HL-60 (cell line): ENCODE measurements around the gene SNTG2.

Experiments
- DNase-seq, 2 experiments: peaks; one replicate each; pipeline ENCODE4 v3.0.0-alpha.2; 2010 to 2020; ENCODE audit warnings: low read depth in 1 of 2, low spot score in 1 of 2
- H3K27ac ChIP-seq: fragments of 250-450 bp; sonication (Bioruptor Pico); replicated peaks from 2 replicates; pipeline ENCODE4 v1.5.1; 2020; ENCODE audit warnings: mild to moderate bottlenecking, moderate library complexity
- H3K27me3 ChIP-seq: fragments of 250-450 bp; sonication (Bioruptor Pico); 2 replicates; pipeline ENCODE4 v1.5.1; 2021; ENCODE audit warnings: mild to moderate bottlenecking, moderate library complexity; ENCODE audit not compliant: insufficient read depth, poor library complexity, severe bottlenecking
- H3K4me3 ChIP-seq: replicated peaks from 2 replicates; pipeline ENCODE4 v1.5.1; 2011; ENCODE audit warnings: mild to moderate bottlenecking, control low read depth, low read length; ENCODE audit not compliant: insufficient read depth
- GABPA ChIP-seq: IDR thresholded peaks from 2 replicates; pipeline ENCODE4 v1.6.1; 2012; ENCODE audit warnings: low read depth
- POLR2AphosphoS5 ChIP-seq: IDR thresholded peaks from 2 replicates; pipeline ENCODE4 v1.6.1; 2012; ENCODE audit warnings: low read depth
- SPI1 ChIP-seq: IDR thresholded peaks from 2 replicates; pipeline ENCODE4 v1.6.1; 2012; ENCODE audit warnings: low read depth, mild to moderate bottlenecking, borderline replicate concordance
- TF ChIP-seq, protein P1 (sequence below): IDR thresholded peaks from one replicate; pipeline ENCODE4 v1.5.1; 2011; ENCODE audit warnings: low read length, control low read depth, inconsistent platforms; ENCODE audit not compliant: insufficient read depth
- TF ChIP-seq, protein P2 (sequence below): IDR thresholded peaks from 2 replicates; pipeline ENCODE4 v1.6.1; 2012; ENCODE audit warnings: low read depth; ENCODE audit not compliant: insufficient replicate concordance

SNTG2 gene

DNA sequence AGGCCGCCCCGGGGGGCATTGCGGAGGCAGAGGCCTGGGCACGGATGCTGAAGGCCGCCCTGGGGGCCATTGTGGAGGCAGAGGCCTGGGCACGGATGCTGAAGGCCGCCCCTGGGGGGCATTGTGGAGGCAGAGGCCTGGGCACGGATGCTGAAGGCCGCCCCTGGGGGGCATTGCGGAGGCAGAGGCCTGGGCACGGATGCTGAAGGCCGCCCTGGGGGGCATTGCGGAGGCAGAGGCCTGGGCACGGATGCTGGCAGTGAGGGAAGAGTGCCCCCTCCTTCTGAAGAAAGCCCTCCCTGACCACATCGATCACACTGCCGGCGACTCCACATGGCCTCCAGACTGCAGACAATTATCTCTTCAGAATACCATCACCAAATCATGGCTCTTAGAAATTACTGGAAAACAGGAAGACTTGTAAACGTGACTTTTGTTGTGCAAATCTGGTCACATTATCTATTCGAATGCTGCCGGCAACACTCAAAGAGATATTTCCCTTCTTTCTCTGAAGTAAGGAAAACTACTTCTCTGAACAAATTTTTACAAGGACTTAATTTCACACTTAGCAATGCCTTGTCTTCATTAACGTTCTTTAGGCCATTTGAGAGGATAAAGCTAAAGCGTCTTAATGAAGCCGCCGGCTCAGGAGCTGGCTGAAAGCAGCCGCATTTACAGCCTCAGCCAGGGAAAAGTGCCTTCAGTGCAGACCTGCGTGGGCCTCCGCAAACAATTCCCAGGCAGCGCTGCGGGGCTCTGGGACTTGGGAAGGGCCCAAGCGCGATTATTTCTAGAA lies 18.1 kb upstream of the SNTG2 start:
- Histone ChIP-seq H3K27me3 (no peaks in the 10 kb centered on the region), H3K4me3 (no peak overlapping the region), H3K27ac (no peak overlapping the region)
- no peak for DNase-seq
- no peak for TF ChIP-seq GABPA
- TF ChIP-seq, protein P1, sequence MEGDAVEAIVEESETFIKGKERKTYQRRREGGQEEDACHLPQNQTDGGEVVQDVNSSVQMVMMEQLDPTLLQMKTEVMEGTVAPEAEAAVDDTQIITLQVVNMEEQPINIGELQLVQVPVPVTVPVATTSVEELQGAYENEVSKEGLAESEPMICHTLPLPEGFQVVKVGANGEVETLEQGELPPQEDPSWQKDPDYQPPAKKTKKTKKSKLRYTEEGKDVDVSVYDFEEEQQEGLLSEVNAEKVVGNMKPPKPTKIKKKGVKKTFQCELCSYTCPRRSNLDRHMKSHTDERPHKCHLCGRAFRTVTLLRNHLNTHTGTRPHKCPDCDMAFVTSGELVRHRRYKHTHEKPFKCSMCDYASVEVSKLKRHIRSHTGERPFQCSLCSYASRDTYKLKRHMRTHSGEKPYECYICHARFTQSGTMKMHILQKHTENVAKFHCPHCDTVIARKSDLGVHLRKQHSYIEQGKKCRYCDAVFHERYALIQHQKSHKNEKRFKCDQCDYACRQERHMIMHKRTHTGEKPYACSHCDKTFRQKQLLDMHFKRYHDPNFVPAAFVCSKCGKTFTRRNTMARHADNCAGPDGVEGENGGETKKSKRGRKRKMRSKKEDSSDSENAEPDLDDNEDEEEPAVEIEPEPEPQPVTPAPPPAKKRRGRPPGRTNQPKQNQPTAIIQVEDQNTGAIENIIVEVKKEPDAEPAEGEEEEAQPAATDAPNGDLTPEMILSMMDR: no peak
- TF ChIP-seq, protein P2, sequence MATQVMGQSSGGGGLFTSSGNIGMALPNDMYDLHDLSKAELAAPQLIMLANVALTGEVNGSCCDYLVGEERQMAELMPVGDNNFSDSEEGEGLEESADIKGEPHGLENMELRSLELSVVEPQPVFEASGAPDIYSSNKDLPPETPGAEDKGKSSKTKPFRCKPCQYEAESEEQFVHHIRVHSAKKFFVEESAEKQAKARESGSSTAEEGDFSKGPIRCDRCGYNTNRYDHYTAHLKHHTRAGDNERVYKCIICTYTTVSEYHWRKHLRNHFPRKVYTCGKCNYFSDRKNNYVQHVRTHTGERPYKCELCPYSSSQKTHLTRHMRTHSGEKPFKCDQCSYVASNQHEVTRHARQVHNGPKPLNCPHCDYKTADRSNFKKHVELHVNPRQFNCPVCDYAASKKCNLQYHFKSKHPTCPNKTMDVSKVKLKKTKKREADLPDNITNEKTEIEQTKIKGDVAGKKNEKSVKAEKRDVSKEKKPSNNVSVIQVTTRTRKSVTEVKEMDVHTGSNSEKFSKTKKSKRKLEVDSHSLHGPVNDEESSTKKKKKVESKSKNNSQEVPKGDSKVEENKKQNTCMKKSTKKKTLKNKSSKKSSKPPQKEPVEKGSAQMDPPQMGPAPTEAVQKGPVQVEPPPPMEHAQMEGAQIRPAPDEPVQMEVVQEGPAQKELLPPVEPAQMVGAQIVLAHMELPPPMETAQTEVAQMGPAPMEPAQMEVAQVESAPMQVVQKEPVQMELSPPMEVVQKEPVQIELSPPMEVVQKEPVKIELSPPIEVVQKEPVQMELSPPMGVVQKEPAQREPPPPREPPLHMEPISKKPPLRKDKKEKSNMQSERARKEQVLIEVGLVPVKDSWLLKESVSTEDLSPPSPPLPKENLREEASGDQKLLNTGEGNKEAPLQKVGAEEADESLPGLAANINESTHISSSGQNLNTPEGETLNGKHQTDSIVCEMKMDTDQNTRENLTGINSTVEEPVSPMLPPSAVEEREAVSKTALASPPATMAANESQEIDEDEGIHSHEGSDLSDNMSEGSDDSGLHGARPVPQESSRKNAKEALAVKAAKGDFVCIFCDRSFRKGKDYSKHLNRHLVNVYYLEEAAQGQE: no peak
- TF ChIP-seq POLR2AphosphoS5: no peak
- TF ChIP-seq SPI1: no peak

DNA sequence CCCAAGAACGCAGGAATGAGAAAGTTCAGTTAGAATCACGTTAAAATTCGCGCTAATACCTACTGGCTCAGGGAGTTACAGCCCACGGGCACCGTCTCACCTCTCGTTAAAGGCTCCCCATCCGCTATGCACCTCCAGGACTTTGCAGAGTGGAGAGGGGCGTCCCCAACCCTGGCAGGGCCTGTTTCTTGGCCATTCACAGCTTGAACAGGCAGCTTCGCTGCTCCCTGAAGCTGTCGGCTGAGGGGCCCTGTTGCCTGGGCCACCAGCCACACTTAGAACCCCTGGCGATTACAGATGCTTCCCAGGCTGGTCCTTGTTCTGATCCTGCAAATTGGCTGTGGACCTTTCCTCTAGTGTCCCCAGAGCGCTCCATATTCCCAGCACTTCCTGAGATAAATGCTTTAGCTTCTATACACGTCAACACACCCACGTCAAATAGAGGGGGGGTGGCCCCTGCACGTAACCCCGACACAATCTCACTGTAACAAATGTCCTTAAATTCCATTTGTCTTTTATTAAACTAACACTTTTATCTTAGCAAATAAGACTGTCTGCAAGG lies 16.8 kb upstream of the SNTG2 start:
- Histone ChIP-seq H3K4me3 (no peak overlapping the region), H3K27me3 (no peaks in the 10 kb centered on the region), H3K27ac (no peak overlapping the region)
- TF ChIP-seq, protein P1: no peak
- no peak for TF ChIP-seq GABPA
- TF ChIP-seq, protein P2: no peak
- no peak for TF ChIP-seq POLR2AphosphoS5
- TF ChIP-seq SPI1: no peak
- no peak for DNase-seq

DNA sequence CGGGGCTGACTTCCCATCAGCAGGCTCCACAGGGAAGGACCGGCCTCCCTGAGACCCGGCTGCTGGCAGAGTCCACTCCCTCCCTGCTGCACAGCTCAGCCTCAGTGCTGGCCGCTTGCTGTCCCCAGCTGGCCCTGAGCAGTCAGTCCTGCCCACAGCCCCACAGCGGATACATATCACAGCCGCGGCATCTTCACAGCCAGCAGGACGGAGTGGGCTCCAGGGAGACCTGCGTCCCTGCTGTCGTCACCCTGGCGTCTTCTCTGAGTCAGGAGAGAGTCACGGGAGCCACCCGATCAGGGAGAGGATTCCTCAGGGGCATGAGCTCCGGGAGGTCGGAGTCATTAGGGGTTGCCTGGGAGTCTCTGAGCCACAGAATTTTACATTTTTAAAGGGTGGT lies 13.1 kb upstream of the SNTG2 start:
- no peak for DNase-seq
- Histone ChIP-seq H3K27ac (no peak overlapping the region), H3K27me3 (no peaks in the 10 kb centered on the region), H3K4me3 (no peak overlapping the region)
- TF ChIP-seq, protein P2: no peak
